Activated CD8-positive, alpha-beta memory T cell treated with anti-CD3 and anti-CD28 coated beads, Interleukin-2, amount 50 U/mL, for 1 hour (primary cell): Measurements from ENCODE around the gene CYP2E1.
"Not testable (repeated sequence)": the region's sequence is repeated elsewhere in the genome, so short reads cannot be mapped to it uniquely, and the experiment has no call there.

ENCODE experiments used
- DNase-seq: peaks from one replicate; pipeline ENCODE4 v3.0.0-alpha.2; 2020; ENCODE audit errors: extremely low read depth

The CYP2E1 gene

DNA sequence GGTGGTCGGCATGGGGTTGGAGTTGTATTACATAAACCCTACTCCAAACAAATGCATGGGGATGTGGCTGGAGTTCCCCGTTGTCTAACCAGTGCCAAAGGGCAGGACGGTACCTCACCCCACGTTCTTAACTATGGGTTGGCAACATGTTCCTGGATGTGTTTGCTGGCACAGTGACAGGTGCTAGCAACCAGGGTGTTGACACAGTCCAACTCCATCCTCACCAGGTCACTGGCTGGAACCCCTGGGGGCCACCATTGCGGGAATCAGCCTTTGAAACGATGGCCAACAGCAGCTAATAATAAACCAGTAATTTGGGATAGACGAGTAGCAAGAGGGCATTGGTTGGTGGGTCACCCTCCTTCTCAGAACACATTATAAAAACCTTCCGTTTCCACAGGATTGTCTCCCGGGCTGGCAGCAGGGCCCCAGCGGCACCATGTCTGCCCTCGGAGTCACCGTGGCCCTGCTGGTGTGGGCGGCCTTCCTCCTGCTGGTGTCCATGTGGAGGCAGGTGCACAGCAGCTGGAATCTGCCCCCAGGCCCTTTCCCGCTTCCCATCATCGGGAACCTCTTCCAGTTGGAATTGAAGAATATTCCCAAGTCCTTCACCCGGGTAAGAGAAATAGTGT is at the start of gene CYP2E1:
Gene CYP2E1 (plus strand): TSS at position 407 of the 632 bp plus-strand sequence. CDS start 33 bp downstream, at position 440.
- DNase-seq = no peak

DNA sequence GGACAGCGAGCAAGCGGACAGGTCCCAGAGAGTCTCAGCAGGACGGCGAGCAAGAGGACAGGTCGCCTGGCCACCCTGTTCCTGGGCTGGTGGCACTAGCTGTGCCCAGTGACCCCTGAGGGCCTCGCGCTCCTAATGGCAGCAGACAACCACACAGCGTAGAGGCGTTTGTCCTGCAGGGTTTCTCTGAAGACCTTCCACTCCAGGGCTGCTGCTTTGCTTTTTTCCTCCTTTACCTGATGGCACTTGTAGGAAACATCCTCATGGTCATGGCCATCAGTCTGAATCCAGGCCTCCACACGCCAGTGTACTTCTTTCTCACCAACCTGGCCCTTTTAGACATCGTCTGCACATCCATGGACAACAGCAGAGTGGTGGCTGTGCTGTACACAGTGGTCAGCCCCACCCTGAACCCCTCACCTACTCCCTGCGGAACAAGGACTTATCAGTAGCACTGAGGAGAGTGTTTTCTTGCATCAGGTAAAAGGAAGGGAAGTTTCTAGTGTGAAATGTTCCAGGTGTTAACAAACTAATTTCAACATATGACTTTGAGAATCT is 46.0 kb upstream of the CYP2E1 start:
- DNase-seq = no peak

DNA sequence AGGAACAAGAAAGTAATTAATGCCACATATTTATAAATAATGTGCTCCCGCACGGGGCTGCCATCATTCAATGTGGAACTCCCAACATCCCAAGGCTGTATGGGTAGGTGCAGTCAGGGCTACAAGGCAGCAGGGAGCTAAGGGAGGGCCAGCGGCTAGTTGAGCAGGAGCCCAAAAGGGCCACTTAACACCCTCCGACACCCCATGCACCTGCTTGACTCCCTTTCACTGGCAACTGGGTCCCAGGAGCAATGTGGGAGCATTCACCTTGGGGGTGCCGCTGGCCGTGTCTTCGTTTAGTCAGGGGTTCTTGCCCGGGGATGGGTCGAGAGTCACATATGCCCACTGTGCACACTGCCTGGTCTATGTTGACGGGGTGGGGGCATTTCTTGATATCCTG is 45.5 kb upstream of the CYP2E1 start:
- no peak for DNase-seq

DNA sequence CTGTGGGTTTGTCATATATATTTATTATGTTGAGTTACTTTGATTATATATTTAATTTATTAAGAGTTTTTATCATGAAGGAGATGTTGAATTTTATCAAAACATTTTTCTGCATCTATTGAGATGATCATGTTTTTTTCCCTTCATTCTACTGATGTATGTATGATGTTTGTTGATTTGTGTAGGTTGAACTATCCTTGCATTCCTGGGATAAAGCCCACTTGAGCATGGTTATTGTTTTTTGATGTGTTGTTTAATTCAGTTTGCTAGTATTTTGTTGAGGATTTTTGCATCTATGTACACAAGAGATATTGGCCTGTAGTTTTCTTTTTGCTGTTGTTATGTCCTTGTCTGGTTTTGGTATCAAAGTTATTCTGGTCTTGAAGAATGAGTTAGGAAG is 42.3 kb upstream of the CYP2E1 start:
- no peak for DNase-seq

DNA sequence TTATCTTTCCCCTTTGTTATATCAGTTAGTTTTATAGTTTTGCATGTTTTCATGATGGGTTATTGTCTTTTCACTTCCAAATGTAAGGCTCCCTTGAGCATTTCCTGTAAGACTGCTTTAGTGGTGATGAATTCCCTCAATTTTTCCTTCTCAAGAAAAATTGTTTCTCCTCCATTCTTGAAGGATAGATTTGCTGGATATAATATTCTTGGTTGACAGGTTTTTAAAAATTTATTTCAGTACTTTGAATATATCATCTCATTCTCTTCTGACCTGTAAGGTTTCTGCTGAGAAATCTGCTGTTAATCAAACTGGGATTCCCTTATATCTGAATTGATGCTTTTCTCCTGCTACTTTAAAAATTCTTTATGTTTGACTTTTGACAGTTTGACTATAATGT is 40.1 kb upstream of the CYP2E1 start:
- no peak for DNase-seq

DNA sequence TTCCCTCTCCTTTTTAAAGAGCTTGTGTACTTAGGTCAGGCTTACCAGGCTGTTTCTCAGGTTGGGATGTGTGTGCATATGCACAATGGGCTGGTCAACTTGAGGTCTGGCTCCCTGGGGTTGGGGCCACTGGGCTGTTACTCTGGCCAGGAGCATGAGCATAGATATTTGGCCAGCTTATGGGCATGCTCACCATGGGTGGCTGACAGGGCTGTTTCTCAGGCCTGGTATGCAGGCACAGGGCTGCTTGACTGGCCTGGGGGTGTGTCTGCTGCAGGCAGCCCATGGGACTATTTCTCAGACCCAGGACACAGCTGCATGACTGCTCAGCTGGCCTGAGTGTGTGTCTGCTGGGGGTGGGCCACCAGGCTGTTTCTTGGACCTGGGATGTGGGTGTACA is 38.8 kb upstream of the CYP2E1 start:
- no peak for DNase-seq

DNA sequence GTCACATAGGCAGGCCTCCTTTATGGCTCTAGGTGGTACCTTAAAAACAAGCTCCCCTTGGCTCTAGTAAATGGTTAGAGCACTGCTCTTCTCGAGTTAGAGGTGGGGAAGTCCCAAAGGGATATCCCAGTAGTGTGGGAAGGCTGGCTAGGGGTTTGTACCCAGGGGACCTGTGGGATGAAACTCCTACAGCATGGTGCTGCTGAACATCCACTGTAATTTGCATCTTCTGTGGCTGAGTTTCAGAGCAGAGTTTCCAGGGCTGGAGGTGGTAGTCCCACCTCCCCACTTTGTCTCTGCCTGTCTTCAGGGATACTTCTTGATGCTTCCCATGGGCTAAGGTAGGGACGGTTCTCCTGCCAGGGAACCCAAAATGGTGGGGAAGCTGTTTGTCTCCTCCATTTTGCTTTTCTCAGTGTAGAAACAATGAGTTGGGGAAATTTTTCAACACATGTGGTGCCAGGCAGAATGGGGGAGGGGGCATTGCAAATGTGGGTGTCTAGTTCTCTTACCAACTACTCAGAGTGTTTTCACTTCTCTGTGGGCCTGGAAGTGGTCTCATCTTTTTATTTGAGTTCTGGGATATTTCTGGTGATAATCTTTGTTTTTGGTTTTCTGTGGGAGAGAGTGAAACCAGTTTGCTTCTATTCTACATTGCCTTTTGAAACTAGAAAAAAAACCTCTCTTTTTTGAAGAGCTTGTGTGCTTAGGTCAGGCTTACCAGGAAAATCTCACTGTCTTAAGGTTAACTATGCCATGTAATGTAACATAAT is 37.2 kb upstream of the CYP2E1 start:
- no peak for DNase-seq

DNA sequence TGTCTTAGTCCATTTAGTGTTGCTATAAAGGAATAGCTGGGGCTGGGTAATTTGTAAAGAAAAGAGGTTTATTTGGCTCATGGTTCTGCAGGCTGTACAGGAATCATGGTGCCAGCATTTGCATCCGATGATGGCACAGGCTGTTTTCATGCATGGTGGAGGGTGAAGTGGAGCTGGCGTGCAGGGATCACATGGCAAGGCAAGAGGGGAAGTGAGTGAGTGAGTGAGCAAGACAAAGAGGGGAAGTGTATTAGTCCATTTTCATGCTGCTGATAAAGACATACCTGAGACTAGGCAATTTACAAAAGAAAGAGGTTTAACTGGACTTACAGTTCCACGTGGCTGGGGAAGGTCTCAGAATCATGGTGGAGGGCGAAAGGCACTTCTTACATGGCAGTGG is 33.6 kb upstream of the CYP2E1 start:
- DNase-seq = not testable (repeated sequence)

DNA sequence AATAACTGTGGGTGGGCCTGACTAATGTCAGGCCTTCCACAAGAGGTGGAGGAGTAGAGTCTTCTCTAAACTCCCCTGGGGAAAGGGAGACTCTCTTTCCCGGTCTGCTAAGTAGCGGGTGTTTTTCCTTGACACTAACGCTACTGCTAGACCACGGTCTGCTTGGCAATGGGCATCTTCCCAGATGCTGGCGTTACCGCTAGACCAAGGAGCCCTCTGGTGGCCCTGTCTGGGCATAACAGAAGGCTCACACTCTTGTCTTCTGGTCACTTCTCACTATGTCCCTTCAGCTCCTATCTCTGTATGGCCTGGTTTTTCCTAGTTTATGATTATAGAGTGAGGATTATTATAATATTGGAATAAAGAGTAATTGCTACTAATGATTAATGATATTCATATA is 29.8 kb upstream of the CYP2E1 start:
- DNase-seq = not testable (repeated sequence)

DNA sequence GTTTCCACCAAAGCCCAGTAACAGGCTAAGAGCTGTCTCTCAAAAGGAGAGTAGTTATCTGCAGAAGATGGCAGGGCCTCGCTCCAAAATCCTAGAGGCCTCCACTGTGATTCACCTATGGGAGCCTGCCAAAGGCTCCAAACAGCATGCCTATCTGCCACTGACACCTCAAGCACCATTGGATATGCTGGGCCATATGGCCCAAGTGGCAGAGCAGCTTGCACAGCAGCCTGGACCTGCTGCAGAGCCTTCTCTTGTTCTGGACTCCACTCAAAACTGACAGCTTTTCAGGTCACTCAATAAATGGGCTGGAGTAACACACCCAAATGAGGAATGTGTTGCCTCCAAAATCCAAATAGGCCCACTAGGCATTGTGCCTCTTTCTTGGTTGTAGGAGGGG is 28.0 kb upstream of the CYP2E1 start:
- not testable (repeated sequence) for DNase-seq

DNA sequence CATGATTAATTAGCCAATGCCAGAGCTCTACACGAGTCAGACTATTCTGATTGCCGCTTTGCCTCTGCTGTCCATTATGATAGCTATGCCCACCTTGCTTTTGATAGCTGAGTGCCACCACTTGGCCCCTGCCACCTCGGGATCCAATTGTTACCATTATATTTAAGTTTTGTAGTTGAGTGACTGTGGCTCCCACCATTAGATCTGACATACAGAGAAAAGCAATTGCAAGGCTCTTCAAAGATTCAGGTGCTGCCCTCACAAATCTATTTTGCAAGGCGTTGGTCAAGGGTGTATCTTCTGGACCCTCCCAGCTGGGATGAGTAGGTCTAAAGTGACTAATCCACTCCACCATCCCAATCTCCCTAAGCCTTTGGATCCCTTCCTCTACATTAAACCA is 26.3 kb upstream of the CYP2E1 start:
- not testable (repeated sequence) for DNase-seq

DNA sequence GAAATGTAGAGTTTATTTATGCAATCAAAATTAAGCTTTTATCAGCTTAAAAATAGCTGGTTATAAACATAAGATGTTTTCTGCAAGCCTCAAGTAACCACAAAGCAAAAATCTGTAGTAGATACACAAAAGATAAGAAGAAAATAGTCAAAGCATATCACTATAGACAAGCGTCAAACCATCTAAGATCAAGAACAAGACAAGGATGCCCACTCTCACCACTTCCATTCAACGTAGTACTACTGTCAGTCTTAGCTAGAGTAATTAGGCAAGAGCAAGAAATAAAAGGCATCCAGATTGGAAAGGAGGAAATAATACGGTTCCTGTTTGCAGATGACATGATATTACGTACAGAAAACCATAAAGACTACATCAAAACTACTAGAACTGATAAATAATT is 17.5 kb upstream of the CYP2E1 start:
- no peak for DNase-seq

DNA sequence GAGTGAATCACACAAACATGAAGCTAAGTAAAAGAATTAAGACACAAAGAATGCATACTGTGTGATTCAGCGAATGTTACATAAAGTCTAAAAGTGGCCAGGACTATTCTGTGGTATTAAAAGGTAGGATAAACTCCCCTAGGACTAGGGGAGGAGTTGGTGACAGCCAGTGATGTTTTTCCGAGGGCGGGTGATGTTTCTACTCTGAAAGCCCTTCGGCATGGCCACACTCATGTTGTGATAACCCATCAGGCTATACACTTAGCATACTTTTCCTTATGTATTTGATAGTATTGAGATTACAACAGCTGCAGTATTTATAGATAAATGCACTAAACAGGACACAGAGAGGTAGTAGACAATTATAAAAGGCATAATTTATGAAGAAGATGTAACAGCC is 15.8 kb upstream of the CYP2E1 start:
- DNase-seq = no peak

DNA sequence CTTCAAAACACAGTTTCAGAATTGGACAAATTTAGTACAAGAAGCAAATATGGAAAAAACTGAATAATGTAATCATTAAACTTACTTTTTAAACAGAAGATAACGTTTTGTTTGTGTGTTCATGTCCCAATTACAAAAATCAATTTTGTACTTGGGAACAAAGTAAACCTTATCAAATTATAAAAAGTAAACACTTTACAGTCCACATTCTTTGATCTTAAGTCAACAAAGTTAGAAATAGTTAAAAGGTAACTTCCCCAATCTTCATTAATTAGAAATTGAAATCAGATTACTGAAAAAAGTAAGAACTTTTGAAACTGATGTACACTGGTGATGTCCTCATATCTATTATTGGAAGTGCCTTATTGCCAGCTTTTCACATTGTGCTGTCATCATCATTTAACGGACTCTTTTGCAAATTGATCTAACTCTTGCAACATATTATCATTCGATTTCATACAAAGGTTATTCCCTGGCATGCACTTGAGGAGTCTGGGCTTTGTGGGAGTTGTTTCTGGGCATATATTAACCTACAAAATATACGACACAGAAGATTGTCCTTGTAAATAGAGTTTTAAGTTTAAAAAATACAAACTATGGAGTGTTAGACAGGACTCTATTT is 15.1 kb upstream of the CYP2E1 start:
- DNase-seq = no peak

DNA sequence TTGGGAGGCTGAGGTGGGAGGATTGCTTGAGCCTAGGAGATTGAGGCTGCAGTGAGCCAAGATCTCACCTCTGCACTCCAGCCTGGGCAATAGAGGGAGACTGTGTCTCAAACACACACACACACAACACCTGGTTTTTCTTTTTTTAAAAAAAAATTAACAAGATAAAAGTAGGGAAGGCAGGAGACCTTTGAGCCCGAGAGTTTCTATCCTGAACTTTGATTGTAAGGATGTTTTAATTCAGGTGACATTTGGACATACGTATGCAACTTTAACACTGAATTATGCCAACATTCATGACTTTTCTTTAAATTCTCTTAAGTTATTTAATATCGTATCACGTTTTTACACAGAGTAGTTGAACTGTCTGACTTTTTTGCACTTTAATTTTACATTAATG is 11.7 kb upstream of the CYP2E1 start:
- no peak for DNase-seq

DNA sequence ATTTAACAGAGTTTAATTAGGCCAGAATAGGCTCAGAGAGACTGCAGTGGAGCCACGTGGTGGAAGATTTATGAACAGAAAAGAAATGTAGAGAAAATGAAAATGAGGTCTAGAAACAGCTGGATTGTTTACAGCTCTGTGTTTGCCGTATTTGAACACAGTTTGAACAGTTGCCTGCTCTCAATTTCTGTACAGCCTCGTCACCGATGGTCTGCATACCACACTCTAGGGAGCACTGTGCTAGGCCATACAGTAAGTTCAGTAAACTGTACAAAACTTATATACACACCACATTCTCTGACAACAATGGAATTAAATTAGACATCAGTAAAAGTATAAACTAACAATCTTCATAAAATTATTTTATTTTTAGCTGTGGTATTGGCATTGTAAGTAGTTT is 11.1 kb upstream of the CYP2E1 start:
- DNase-seq = no peak

DNA sequence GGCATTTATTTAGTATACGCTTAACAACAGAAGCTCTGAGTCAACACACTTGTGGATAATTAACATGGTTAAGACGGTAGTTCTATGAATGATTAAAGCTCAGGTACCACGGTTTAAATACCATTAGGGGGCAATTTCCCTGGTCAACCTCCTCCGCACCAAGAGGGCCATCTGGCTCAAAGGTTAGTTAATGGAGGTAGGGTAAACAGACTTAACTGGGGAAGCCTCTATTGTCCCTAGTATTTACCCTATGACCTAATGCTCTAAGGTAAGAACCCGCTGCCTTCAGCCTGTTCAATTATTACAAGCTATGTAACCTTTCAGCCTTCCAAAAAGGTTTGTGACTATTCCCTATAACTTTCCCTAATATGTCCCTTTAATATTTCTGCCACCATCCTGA is 8.6 kb upstream of the CYP2E1 start:
- DNase-seq = not testable (repeated sequence)

DNA sequence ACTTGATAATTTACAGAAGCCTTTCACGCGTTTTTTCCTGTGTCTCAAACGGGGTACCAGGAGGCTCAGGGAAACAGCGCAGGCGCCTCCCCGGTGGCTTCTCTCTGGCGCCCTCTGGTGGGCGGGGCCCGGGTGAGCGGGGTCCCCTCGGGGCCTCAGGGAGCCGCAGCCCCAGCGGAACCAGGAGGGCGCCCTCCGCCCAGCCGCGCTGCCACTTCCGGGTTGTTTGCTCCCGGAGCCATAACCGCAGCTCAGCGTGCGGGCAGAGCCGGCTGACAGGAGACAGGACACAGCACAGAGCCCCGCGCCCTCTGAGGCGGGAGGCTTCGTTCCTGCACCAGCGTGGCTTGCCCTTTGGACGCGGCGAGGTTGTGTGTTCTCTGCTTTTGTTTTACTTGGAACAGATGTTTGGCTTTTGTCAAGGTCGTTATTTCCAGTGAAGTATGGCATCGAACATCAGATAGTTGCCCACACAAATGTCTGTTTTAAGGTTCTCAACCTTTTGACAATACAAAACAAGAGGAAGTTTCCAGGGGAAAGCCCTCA is 6.9 kb upstream of the CYP2E1 start:
- peak; percentile 60 for DNase-seq

DNA sequence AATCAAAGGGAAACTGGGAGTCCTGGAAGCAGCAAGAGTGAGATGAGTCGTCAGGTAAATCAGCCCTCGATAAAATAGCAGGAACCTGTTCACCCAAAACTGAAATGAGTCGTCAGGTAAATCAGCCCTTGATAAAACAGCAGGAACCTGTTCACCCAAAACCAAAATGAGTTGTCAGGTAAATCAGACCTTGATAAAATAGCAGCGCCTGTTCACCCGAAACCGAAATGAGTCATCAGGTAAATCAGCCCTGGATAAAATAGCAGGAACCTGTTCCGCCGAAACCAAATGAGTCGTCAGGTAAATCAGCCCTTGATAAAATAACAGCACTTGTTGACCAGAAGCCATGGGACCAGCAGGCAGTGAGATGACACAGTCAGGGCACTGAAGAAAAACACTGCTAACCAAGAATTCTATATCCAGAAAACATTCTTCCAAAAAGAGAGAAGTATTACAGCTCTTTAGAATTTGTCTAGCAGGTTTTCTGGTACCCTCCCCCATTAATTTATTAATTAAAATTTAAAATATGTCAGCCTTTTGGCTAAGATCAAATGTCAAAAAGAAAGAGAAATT is 3.4 kb upstream of the CYP2E1 start:
- no peak for DNase-seq

DNA sequence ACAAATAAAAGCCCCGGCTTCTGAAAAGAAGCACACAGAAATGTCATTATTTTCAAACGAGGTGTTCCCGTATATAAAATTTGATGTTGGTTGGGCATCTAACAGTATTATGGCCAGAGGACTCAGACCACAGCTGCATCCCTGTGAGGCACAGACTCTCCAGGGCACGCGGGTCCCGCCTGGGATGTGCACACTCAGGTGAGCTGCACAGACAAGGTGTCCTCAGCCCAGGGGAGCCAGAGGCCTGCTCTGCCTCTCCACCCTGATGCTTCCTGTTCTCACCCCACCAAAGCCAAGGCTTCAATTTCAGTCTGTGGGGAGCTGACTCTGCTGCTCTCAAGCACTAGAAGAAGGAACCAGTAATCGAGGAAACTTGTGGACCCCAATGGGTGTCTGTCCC is 1.7 kb upstream of the CYP2E1 start:
- DNase-seq = no peak

DNA sequence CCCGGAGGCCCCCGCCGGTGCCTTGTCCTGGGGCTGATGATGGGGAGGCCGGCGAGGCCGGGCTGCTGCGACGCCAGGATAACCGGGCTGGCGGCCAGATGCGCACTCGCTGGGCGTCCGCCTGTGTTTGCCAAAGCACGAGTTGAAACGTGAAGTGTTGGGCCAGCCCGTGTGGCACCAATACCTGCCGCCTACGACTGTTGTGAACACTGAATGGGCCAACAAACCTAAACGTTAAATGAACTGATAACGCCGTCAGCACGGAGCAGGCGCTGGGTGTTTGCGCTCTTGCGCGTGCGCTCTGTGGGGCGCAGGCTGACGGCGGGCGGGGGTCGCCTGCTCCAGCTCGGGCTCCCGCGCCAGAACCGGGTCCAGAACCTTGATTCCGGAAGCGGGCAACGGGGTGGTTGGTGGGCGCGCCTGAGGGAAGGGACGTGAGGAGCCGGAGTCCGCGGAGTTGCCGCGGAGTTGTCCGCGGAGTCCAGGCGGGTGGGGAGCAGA is 658 bp downstream of the CYP2E1 start:
- DNase-seq = no peak

DNA sequence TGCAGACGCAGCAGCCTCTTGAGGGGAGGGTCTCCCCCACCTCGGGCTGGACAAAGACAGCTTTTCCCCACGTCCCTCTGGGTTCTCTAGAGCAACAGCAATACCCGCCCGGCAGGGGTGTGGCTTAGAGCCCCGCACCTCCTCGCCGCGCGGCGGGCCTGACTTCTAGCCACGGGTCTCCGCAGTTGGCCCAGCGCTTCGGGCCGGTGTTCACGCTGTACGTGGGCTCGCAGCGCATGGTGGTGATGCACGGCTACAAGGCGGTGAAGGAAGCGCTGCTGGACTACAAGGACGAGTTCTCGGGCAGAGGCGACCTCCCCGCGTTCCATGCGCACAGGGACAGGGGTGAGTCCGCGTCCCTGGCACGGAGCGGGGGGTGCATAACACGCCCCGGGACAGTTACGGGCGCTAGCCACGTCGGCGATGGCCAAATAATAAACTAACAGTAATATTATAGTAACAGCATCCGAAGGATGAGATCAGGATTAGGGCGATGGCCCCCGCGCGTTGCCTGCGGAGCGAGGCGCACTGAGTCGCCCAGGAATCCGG is 1.2 kb downstream of the CYP2E1 start:
- no peak for DNase-seq
